ENCODE results near the gene SNRNP25.

SNRNP25 gene

DNA sequence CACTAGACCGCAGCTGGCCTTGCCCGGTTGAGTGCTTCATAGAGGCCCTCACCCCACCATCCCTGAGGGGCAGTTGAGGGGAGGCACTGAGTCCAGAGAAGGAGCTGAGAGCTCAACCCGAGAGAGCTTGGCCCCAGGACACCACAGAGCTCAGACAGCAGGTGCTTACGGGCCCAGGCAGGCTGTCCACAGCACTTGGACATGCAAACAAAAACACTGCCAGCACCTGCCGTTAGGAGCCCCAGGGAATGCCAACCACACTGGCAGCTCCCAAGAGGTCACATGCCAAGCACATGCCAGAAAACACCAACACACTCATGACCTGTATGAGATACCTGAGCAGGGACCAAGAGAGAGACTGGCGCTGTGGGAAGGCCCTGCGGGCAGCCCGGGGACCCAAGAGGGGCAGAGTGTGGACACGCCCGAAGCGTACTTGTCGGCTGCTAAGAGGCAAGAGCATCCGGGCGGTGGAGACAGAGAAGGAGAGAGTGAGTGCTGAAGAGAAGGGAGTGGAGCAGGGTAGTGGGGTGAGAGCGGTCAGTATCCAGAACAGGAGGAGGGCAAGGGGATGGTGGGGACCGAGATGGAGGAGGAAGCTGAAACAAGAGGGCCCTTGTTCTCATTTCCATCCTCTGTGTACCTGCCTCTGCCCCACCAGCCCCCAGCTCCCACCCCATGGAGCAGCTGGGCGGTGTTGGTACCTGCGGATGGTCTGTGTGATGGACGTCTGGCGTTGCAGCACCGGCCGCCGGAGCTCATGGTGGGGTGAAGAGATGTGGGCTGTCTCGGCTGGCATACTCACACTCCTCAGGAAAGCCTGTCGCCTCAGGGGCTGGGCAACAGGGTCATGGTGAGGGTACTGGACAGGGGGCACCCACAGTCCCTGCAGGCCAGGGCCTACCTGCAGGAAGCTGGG lies 10.6 kb downstream of the SNRNP25 start:
- DNase-seq = no peak

GRCh38 chr16:64914-65255 lies 11.3 kb downstream of the SNRNP25 start:
- DNase-seq = no peak

DNA sequence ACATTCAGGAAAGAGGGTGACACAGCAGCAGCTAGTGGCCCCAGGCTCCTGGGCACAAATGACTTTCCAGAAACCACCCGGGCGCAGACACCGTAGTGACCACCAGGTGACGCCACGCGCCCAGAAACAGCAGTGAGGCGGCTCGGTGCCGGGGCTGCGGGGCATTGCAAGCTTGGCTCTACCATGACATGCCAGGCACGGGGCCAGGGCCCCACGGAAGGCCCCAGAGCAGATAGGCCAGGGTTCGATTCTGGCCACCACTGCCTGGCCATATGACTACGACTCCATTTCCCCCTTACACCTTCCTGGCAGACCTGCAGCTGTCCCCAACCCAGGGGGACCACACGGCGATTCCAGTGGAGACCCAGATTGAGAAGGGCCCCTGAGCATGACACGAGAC lies 12.1 kb downstream of the SNRNP25 start:
- DNase-seq = peak; percentile 90

- DNase-seq = no peak
These were observed 12.9 kb downstream of the SNRNP25 start for GRCh38 chr16:66309-67182.

DNA sequence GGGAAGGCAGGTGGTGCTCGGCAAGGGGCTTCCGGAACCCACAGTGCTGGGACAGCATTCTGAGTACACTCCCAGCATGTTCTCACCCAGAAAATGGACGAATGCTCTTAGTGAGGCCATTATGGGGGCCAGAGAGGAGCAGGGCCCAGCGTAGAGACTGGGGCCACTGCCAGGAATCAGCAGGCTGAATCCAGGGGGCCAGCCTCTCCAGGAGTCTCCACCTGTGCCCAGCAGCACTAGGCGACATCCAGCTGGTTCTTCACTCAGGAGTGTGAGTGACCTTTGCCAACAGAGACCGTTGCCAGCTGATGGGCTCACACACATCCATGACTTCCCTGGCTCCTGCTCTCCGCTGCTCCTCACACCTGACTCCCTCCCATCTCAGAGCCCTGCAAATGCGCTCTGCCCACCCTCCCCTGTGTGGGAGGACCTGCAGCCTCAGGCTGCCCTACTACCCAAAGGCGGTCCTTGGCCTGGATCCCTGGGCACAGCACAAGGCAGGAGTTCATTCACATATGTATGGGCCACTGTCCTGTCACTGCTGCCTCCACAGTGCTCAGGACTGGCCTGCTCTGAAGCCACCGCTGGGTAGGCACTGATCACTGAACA lies 13.7 kb downstream of the SNRNP25 start:
- no peak for DNase-seq

- no peak for DNase-seq
These were observed 14.5 kb downstream of the SNRNP25 start for GRCh38 chr16:67884-68789.

DNA sequence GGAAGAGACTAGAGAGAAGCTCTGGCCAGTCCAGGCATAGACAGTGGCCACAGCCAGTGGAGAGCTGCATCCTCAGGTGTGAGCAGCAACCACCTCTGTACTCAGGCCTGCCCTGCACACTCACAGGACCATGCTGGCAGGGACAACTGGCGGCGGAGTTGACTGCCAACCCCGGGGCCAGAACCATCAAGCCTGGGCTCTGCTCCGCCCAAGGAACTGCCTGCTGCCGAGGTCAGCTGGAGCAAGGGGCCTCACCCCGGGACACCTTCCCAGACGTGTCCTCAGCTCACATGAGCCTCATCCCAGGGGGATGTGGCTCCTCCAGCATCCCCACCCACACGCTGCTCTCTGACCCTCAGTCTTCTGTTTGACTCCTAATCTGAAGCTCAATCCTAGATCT lies 15.6 kb downstream of the SNRNP25 start:
- DNase-seq = no peak

DNA sequence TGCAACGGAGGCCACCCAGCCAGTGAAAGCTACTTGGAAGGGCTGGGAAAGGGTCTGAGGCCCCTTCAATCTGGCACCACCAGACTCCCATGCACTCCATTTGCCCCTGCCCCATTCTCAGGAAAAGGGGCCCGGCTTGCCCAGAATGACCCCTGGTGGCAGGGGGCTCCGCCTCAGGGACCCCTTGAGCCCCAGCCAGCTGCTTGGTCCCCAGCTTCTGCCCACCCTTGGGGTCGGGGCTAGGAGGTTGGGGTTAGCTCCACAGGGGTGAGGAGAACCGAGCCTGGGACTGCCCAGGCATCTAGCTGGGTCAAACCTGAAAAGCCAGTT lies 17.5 kb downstream of the SNRNP25 start:
- DNase-seq = no peak

GRCh38 chr16:71540-72401 lies 18.1 kb downstream of the SNRNP25 start:
- no peak for DNase-seq

DNA sequence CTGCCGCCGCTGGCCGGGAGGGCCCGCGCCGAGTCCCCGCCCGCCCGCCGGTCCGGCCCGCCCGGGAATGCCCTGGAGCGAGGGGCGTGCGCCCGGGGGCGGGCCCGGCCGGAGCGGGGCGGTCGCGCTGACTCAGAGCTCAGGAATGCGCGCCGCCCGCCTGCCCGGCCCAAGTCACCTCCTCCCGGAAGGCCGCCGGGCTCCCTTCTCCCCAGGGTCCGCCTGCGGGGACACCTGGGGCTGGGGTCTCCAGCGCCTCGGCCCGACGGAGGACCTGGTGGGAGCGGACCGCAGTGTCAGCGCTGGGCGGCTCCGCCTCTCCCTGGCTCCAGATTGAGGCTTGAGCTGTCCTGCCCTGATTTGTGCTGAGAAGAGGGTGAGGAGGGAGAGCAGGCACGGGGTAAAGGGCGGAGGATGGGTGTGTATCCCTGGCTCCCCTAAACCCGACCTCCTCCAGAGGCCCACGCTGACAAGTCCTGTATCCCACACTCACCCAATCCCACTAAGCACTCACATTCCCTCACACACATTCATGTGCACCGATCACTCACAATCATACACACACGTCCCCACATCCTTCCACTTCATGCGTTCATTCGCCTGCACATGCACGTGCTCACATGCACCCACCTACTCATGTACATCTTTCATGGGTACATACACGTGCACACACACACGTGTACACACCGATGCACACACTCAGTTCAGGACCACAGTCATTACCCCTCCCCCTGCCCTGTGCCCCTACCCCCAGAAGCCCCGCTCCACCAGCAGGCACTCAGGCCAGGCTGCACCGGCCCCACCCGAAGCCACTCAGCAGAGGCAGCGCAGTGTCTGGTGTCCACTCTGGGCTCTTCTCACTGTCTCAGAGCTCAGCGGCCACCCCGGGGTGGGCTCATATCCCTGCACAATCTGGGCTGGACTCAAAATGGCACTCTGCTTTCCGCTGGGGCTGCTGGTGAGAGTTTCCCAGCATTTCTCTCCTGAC lies 19.2 kb downstream of the SNRNP25 start, which contains the start of gene RHBDF1:
Gene RHBDF1, minus strand, starts transcription at position 71 of the 988 bp plus-strand sequence. CDS start 7,616 bp downstream, outside the sequence.
- peak; percentile 51 for DNase-seq

- no peak for DNase-seq
These were observed 20.6 kb downstream of the SNRNP25 start for GRCh38 chr16:74051-74746.

DNA sequence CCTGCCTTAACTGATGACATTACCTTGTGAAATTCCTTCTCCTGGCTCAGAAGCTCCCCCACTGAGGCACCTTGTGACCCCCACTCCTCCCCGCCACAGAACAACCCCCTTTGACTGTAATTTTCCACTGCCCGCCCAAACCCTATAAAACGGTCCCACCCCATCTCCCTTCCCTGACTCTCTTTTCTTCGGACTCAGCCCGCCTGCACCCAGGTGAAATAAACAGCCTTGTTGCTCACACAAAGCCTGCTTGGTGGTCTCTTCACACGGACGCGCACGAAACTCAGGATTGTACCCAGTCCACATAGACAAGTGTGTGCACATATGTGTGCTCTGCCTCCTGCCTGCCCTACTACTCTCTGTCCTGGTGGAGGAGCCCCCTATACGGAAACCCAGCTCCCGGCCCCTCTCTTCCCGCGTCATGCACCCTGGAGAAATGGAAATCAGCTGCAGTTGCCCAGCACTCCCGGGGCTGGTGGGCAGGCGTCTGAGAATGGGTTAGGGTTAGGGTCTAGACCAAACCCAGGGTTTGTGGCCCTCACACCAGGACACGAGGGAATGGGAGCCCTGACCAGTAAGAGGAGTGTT lies 21.2 kb downstream of the SNRNP25 start:
- DNase-seq = no peak

- DNase-seq = peak; percentile 54
These were observed 22.2 kb downstream of the SNRNP25 start for GRCh38 chr16:75580-76501.

- peak; percentile 72 for DNase-seq
These were observed 23.1 kb downstream of the SNRNP25 start for GRCh38 chr16:76535-77272.

DNA sequence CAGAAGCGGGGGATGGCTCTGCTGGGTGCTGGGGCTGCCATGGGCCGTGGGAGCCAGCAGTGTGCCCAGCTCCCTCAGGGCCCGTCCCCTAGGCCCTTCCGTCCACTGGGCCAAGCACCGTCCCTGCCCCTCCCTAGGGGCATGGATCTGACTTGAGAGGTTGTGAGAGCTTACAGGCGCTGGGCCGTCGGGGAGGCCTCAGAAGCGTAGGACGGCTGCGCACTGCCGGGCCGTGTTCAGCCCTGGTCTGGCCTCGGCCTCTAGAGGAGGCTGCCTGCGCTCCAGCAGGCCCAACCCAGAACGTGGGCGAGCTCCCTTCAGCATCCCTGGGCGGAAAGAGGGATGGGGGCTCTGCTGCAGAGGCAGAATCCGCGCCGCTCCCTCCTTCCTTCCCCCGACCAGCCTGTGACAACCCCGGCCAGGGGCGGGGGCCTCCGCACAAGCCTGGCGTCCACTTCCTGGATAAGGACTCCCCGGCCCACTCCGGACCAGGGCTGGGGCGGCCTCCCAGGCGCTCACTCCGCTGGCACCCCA lies 23.7 kb downstream of the SNRNP25 start:
- peak; percentile 77 for DNase-seq

GRCh38 chr16:77807-78443 lies 24.3 kb downstream of the SNRNP25 start, which contains the start of gene MPG:
Gene MPG (plus strand): TSS chr16:78225. CDS start chr16:78310, 85 bp downstream.
- peak; percentile 92 for DNase-seq
